HG02981 (cell line): Measurements from ENCODE around the gene ATXN2L.

Experiments
- ATAC-seq: cut with Tn5 transposase; IDR thresholded peaks from one replicate; pipeline ENCODE4 v1.9.1; 2021; ENCODE audit warnings: mild to moderate bottlenecking, moderate library complexity; ENCODE audit not compliant: unreplicated experiment

ATXN2L gene

GRCh38 chr16:28883221-28883996 is 60.6 kb downstream of the ATXN2L start:
- no peak for ATAC-seq

GRCh38 chr16:28884045-28884444 is 61.2 kb downstream of the ATXN2L start:
- no peak for ATAC-seq
